Neural cell (in vitro differentiated cells): ENCODE results near the gene USP32. TPM values are rescaled to one million over a fixed set of nuclear protein-coding genes. Genes with fewer than 3 reads are reported as not detected.

Experiments used
- H2AFZ ChIP-seq: fragments of 200-600, 300-800 bp; sonication (generic), shearing (Covaris generic); 2 replicates; pipeline ENCODE4 v1.6.0; 2014; ENCODE audit warnings: low read depth, mild to moderate bottlenecking, antibody characterized with exemption, low read length, moderate library complexity
- H3F3A ChIP-seq: fragments of 200-600 bp; shearing (Covaris generic); 2 replicates; pipeline ENCODE4 v1.6.1; 2016; ENCODE audit warnings: mild to moderate bottlenecking, moderate library complexity, mixed read lengths, antibody characterized with exemption, low read length; ENCODE audit not compliant: insufficient read depth, poor library complexity, severe bottlenecking
- H3K27ac ChIP-seq: fragments of 200-600, 300-800 bp; sonication (generic), shearing (Covaris generic); 2 replicates; pipeline ENCODE4 v1.5.1; 2014; ENCODE audit warnings: mild to moderate bottlenecking, low read length, moderate library complexity
- H3K27me3 ChIP-seq: fragments of 300-800, 200-600 bp; sonication (generic), shearing (Covaris generic); 2 replicates; pipeline ENCODE4 v1.6.0; 2014; ENCODE audit warnings: mild to moderate bottlenecking, low read depth, low read length, moderate library complexity; ENCODE audit not compliant: insufficient read depth
- H3K36me3 ChIP-seq: fragments of 300-800, 200-600 bp; sonication (generic), shearing (Covaris generic); 2 replicates; pipeline ENCODE4 v1.5.1; 2014; ENCODE audit warnings: mild to moderate bottlenecking, antibody characterized with exemption, low read length, moderate library complexity; ENCODE audit not compliant: insufficient read depth
- H3K4me2 ChIP-seq: fragments of 300-800, 200-600 bp; sonication (generic), shearing (Covaris generic); 2 replicates; pipeline ENCODE4 v1.6.0; 2014; ENCODE audit warnings: mild to moderate bottlenecking, low read length
- H3K4me3 ChIP-seq: fragments of 300-800, 200-600 bp; sonication (generic), shearing (Covaris generic); 2 replicates; pipeline ENCODE4 v1.5.1; 2014; ENCODE audit warnings: mild to moderate bottlenecking, low read length, moderate library complexity
- H3K79me2 ChIP-seq: fragments of 200-600 bp; shearing (Covaris generic); replicated peaks from 2 replicates; pipeline ENCODE4 v1.6.0; 2014; ENCODE audit warnings: mild to moderate bottlenecking, low read length, moderate library complexity; ENCODE audit not compliant: insufficient read depth
- H3K9ac ChIP-seq: fragments of 300-800, 200-600 bp; sonication (generic), shearing (Covaris generic); 2 replicates; pipeline ENCODE4 v1.6.1; 2016; ENCODE audit warnings: mild to moderate bottlenecking, low read length, mixed read lengths
- H3K9me2 ChIP-seq: fragments of 200-600 bp; shearing (Covaris generic); 2 replicates; pipeline ENCODE4 v1.6.1; 2016; ENCODE audit warnings: mild to moderate bottlenecking, low read length, mixed read lengths; ENCODE audit not compliant: insufficient read depth
- H3K9me3 ChIP-seq: fragments of 200-600, 300-800 bp; sonication (generic), shearing (Covaris generic); 2 replicates; pipeline ENCODE4 v1.6.1; 2016; ENCODE audit warnings: mild to moderate bottlenecking, mixed run types, low read length, moderate library complexity, mixed read lengths
- H4K20me1 ChIP-seq: fragments of 200-600 bp; shearing (Covaris generic); 2 replicates; pipeline ENCODE4 v1.6.1; 2016; ENCODE audit warnings: mild to moderate bottlenecking, mixed run types; ENCODE audit not compliant: insufficient read depth
- EP300 ChIP-seq: fragments of 450-650 bp; conservative IDR thresholded peaks from 2 replicates; pipeline ENCODE4 v1.6.1; 2014; ENCODE audit warnings: antibody characterized with exemption, mild to moderate bottlenecking, moderate library complexity; ENCODE audit not compliant: poor library complexity, severe bottlenecking
- EZH2 ChIP-seq: fragments of 200-600, 300-800 bp; shearing (Covaris generic), sonication (generic); IDR thresholded peaks from 2 replicates; pipeline ENCODE4 v1.6.1; 2014; ENCODE audit warnings: antibody characterized with exemption, low read length, borderline replicate concordance, mild to moderate bottlenecking; ENCODE audit not compliant: insufficient read depth, poor library complexity, severe bottlenecking
- MXI1 ChIP-seq: fragments of 450-650 bp; conservative IDR thresholded peaks from 2 replicates; pipeline ENCODE4 v1.6.1; 2014; ENCODE audit warnings: antibody characterized with exemption, mild to moderate bottlenecking; ENCODE audit not compliant: poor library complexity, severe bottlenecking
- POLR2AphosphoS5 ChIP-seq: IDR thresholded peaks from 2 replicates; pipeline ENCODE4 v1.6.1; 2012
- RAD21 ChIP-seq: fragments of 450-650 bp; conservative IDR thresholded peaks from 2 replicates; pipeline ENCODE4 v1.6.1; 2014; ENCODE audit warnings: antibody characterized with exemption, mild to moderate bottlenecking, moderate library complexity
- SMC3 ChIP-seq: fragments of 450-650 bp; conservative IDR thresholded peaks from 2 replicates; pipeline ENCODE4 v1.6.1; 2014; ENCODE audit warnings: antibody characterized with exemption, mild to moderate bottlenecking, moderate library complexity; ENCODE audit not compliant: poor library complexity
- TAF1 ChIP-seq: IDR thresholded peaks from 2 replicates; pipeline ENCODE4 v1.6.1; 2012; ENCODE audit warnings: low read depth
- polyA plus RNA-seq: library from polyadenylated mRNA; depleted of rRNA; stranded (reverse); fragments of >200 nt; gene quantifications from 2 replicates; pipeline ENCODE4 v1.2.3, GENCODE V29; 2014
- TF ChIP-seq, protein P1 (sequence below): IDR thresholded peaks from 2 replicates; pipeline ENCODE4 v1.6.1; 2012; ENCODE audit warnings: borderline replicate concordance
- TF ChIP-seq, protein P2 (sequence below): fragments of 450-650 bp; IDR thresholded peaks from 2 replicates; pipeline ENCODE4 v1.5.1; 2014; ENCODE audit warnings: antibody characterized with exemption, mild to moderate bottlenecking, moderate library complexity; ENCODE audit not compliant: poor library complexity, severe bottlenecking

The USP32 gene
- polyA plus RNA-seq, 1 donor from 2014 or later: 25.7 TPM

DNA sequence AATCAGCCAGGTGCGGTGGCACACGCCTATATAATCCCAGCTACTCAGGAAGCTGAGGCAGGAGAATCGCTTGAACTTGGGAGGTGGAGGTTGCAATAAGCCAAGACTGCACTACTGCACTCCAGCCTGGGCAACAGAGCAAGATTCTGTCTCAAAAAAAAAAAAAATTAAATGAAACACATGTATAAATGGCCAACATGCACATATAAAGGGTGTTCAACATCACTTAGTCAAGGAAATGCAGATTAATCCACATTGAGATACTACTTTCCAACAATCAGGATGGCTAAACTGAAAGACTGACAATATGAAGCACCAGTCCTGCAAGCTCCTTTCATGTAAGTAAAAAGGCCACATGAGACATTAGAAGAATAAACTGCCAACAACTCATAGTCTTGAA is 20.5 kb downstream of the USP32 start:
- Histone ChIP-seq H3F3A (no peaks in the 10 kb centered on the region), H3K4me3 (no peak overlapping the region), H3K27me3 (no peaks in the 10 kb centered on the region), H3K36me3 (no peaks in the 10 kb centered on the region), H3K9me2 (no peaks in the 10 kb centered on the region), H3K79me2 (peaks cover 9% of the 10 kb centered on the region), H3K9me3 (no peaks in the 10 kb centered on the region), H3K27ac (no peak overlapping the region), H3K9ac (no peak overlapping the region), H4K20me1 (no peaks in the 10 kb centered on the region), H3K4me2 (no peak overlapping the region), H2AFZ (no peak overlapping the region)
- no peak for TF ChIP-seq MXI1
- TF ChIP-seq, protein P1, sequence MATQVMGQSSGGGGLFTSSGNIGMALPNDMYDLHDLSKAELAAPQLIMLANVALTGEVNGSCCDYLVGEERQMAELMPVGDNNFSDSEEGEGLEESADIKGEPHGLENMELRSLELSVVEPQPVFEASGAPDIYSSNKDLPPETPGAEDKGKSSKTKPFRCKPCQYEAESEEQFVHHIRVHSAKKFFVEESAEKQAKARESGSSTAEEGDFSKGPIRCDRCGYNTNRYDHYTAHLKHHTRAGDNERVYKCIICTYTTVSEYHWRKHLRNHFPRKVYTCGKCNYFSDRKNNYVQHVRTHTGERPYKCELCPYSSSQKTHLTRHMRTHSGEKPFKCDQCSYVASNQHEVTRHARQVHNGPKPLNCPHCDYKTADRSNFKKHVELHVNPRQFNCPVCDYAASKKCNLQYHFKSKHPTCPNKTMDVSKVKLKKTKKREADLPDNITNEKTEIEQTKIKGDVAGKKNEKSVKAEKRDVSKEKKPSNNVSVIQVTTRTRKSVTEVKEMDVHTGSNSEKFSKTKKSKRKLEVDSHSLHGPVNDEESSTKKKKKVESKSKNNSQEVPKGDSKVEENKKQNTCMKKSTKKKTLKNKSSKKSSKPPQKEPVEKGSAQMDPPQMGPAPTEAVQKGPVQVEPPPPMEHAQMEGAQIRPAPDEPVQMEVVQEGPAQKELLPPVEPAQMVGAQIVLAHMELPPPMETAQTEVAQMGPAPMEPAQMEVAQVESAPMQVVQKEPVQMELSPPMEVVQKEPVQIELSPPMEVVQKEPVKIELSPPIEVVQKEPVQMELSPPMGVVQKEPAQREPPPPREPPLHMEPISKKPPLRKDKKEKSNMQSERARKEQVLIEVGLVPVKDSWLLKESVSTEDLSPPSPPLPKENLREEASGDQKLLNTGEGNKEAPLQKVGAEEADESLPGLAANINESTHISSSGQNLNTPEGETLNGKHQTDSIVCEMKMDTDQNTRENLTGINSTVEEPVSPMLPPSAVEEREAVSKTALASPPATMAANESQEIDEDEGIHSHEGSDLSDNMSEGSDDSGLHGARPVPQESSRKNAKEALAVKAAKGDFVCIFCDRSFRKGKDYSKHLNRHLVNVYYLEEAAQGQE: no peak

DNA sequence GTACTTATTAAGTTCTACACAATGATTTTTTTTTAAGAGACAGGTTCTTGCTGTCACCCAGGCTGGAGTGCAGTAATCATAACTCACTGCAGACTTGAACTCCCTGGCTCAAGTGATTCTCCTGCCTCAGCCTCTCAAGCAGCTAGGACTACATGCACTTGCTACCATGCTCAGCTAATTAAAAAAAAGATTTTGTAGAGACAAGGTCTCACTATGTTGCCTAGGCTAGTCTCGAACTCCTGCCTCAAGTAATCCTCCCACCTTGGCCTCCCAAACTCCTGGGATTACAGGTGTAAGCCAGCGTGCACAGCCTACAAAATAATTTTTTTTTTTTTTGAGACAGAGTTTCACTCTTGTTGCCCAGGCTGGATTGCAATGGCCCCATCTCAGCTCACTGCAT is 22.2 kb downstream of the USP32 start:
- Histone ChIP-seq H3K9me3 (no peaks in the 10 kb centered on the region), H4K20me1 (no peaks in the 10 kb centered on the region), H3K9me2 (no peaks in the 10 kb centered on the region), H3K9ac (no peak overlapping the region), H2AFZ (no peak overlapping the region), H3K36me3 (no peaks in the 10 kb centered on the region), H3K27me3 (no peaks in the 10 kb centered on the region), H3F3A (no peaks in the 10 kb centered on the region), H3K27ac (no peak overlapping the region), H3K79me2 (peaks cover 9% of the 10 kb centered on the region), H3K4me2 (no peak overlapping the region), H3K4me3 (no peak overlapping the region)
- TF ChIP-seq EP300 (no peak), RAD21 (no peak), TAF1 (no peak), POLR2AphosphoS5 (no peak), EZH2 (no peak), MXI1 (no peak), SMC3 (no peak)
- TF ChIP-seq, protein P1: no peak
- TF ChIP-seq, protein P2, sequence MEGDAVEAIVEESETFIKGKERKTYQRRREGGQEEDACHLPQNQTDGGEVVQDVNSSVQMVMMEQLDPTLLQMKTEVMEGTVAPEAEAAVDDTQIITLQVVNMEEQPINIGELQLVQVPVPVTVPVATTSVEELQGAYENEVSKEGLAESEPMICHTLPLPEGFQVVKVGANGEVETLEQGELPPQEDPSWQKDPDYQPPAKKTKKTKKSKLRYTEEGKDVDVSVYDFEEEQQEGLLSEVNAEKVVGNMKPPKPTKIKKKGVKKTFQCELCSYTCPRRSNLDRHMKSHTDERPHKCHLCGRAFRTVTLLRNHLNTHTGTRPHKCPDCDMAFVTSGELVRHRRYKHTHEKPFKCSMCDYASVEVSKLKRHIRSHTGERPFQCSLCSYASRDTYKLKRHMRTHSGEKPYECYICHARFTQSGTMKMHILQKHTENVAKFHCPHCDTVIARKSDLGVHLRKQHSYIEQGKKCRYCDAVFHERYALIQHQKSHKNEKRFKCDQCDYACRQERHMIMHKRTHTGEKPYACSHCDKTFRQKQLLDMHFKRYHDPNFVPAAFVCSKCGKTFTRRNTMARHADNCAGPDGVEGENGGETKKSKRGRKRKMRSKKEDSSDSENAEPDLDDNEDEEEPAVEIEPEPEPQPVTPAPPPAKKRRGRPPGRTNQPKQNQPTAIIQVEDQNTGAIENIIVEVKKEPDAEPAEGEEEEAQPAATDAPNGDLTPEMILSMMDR: no peak
